ENCODE data around the gene ZNF507.
A peak's percentile ranks its signal among the peaks of the same experiment; 100 is the strongest.
"Not testable (repeated sequence)": the region's sequence is repeated elsewhere in the genome, so short reads cannot be mapped to it uniquely, and the experiment has no call there.

Gene ZNF507

GRCh38 chr19:32373585-32374295, 28.3 kb downstream of the ZNF507 start:
- ATAC-seq, result no peak
- Mint-ChIP-seq H3K4me1 (no peaks in the 10 kb centered on the region), H3K4me3 (no peak overlapping the region), H3K27ac (no peak overlapping the region), H3K9me3 (no peaks in the 10 kb centered on the region), H3K27me3 (no peaks in the 10 kb centered on the region)
- no peak for DNase-seq

GRCh38 chr19:32374362-32374761, 29.0 kb downstream of the ZNF507 start:
- not testable (repeated sequence) for H3K4me3 Mint-ChIP-seq, H3K9me3 Mint-ChIP-seq, ATAC-seq, DNase-seq, H3K27ac Mint-ChIP-seq, H3K4me1 Mint-ChIP-seq, H3K27me3 Mint-ChIP-seq

- not testable (repeated sequence) for DNase-seq, H3K27me3 Mint-ChIP-seq, H3K27ac Mint-ChIP-seq, H3K9me3 Mint-ChIP-seq, H3K4me1 Mint-ChIP-seq, ATAC-seq, H3K4me3 Mint-ChIP-seq
Measured at GRCh38 chr19:32377088-32377487, 31.7 kb downstream of the ZNF507 start.

GRCh38 chr19:32380269-32380668, 34.9 kb downstream of the ZNF507 start:
- no peak overlapping the region for H3K27ac Mint-ChIP-seq
- no peak overlapping the region for H3K4me3 Mint-ChIP-seq
- no peak for ATAC-seq
- no peaks in the 10 kb centered on the region for H3K27me3 Mint-ChIP-seq
- no peak for DNase-seq
- H3K4me1 Mint-ChIP-seq, result peaks cover 9% of the 10 kb centered on the region
- H3K9me3 Mint-ChIP-seq, result no peaks in the 10 kb centered on the region

GRCh38 chr19:32387701-32388392, 42.4 kb downstream of the ZNF507 start:
- H3K4me3 Mint-ChIP-seq, result no peak overlapping the region
- no peak for DNase-seq
- H3K27me3 Mint-ChIP-seq, result no peaks in the 10 kb centered on the region
- H3K27ac Mint-ChIP-seq, result peak overlapping the region in 1 of 2 donors; percentile 27
- H3K4me1 Mint-ChIP-seq, result peaks cover 5% of the 10 kb centered on the region
- H3K9me3 Mint-ChIP-seq, result no peaks in the 10 kb centered on the region
- ATAC-seq, result no peak

GRCh38 chr19:32388393-32388855, 43.0 kb downstream of the ZNF507 start:
- ATAC-seq (no peak), DNase-seq (no peak)
- Mint-ChIP-seq H3K4me1 (peaks cover 7% of the 10 kb centered on the region), H3K4me3 (no peak overlapping the region), H3K27ac (peak overlapping the region in 1 of 2 donors; percentile 27), H3K9me3 (no peaks in the 10 kb centered on the region), H3K27me3 (no peaks in the 10 kb centered on the region)

GRCh38 chr19:32392901-32393300, 47.5 kb downstream of the ZNF507 start:
- peaks cover 42% of the 10 kb centered on the region for H3K4me1 Mint-ChIP-seq
- no peaks in the 10 kb centered on the region for H3K9me3 Mint-ChIP-seq
- no peak for DNase-seq
- ATAC-seq, result no peak
- no peak overlapping the region for H3K4me3 Mint-ChIP-seq
- no peaks in the 10 kb centered on the region for H3K27me3 Mint-ChIP-seq
- no peak overlapping the region for H3K27ac Mint-ChIP-seq

GRCh38 chr19:32396046-32396652, 50.7 kb downstream of the ZNF507 start:
- Mint-ChIP-seq H3K27ac (peak overlapping the region; percentile 87 to 92), H3K27me3 (no peaks in the 10 kb centered on the region), H3K9me3 (no peaks in the 10 kb centered on the region), H3K4me1 (peaks cover 44% of the 10 kb centered on the region), H3K4me3 (peak overlapping the region in 1 of 2 donors; percentile 53)
- DNase-seq, result peak; percentile 25 to 37
- ATAC-seq, result peak; percentile 88

- no peak overlapping the region for H3K4me3 Mint-ChIP-seq
- no peaks in the 10 kb centered on the region for H3K27me3 Mint-ChIP-seq
- no peaks in the 10 kb centered on the region for H3K9me3 Mint-ChIP-seq
- ATAC-seq (no peak), DNase-seq (no peak)
- no peak overlapping the region for H3K27ac Mint-ChIP-seq
- peaks cover 53% of the 10 kb centered on the region for H3K4me1 Mint-ChIP-seq
Measured at GRCh38 chr19:32397671-32398101, 52.3 kb downstream of the ZNF507 start.

GRCh38 chr19:32401992-32402391, 56.6 kb downstream of the ZNF507 start:
- Mint-ChIP-seq H3K27ac (no peak overlapping the region), H3K9me3 (no peaks in the 10 kb centered on the region), H3K4me1 (peaks cover 37% of the 10 kb centered on the region), H3K4me3 (no peak overlapping the region), H3K27me3 (no peaks in the 10 kb centered on the region)
- ATAC-seq, result no peak
- no peak for DNase-seq

- no peak for ATAC-seq
- DNase-seq, result no peak
- H3K9me3 Mint-ChIP-seq, result no peaks in the 10 kb centered on the region
- H3K27me3 Mint-ChIP-seq, result no peaks in the 10 kb centered on the region
- peak overlapping the region in 1 of 2 donors; percentile 88 for H3K4me3 Mint-ChIP-seq
- peak overlapping the region in 1 of 2 donors; percentile 13 for H3K27ac Mint-ChIP-seq
- peaks cover 45% of the 10 kb centered on the region for H3K4me1 Mint-ChIP-seq
Measured at GRCh38 chr19:32403291-32403995, 58.0 kb downstream of the ZNF507 start.

GRCh38 chr19:32404213-32404932, 59.0 kb downstream of the ZNF507 start:
- Mint-ChIP-seq H3K4me1 (peaks cover 45% of the 10 kb centered on the region), H3K9me3 (no peaks in the 10 kb centered on the region), H3K27ac (peak overlapping the region; percentile 96 to 98), H3K4me3 (peak overlapping the region; percentile 88 to 89), H3K27me3 (no peaks in the 10 kb centered on the region)
- ATAC-seq (no peak), DNase-seq (no peak)

GRCh38 chr19:32404933-32405430, 59.6 kb downstream of the ZNF507 start:
- Mint-ChIP-seq H3K4me3 (peak overlapping the region; percentile 88 to 89), H3K4me1 (peaks cover 45% of the 10 kb centered on the region), H3K27me3 (no peaks in the 10 kb centered on the region), H3K9me3 (no peaks in the 10 kb centered on the region), H3K27ac (peak overlapping the region; percentile 96 to 98)
- no peak for DNase-seq
- ATAC-seq, result peak; percentile 13

GRCh38 chr19:32405431-32406160, 60.2 kb downstream of the ZNF507 start, which contains the start of gene DPY19L3:
DPY19L3 (plus strand) TSS chr19:32405770; CDS start chr19:32408254, 2,484 bp downstream.
- H3K4me3 Mint-ChIP-seq, result peak within 1 kb of the TSS; percentile 88 to 89
- H3K27ac Mint-ChIP-seq, result peak within 1 kb of the TSS; percentile 96 to 98
- peaks cover 45% of the 10 kb centered on the region for H3K4me1 Mint-ChIP-seq
- ATAC-seq (peak; percentile 97), DNase-seq (peak; percentile 92)
- H3K27me3 Mint-ChIP-seq, result no peaks in the 10 kb centered on the region
- H3K9me3 Mint-ChIP-seq, result no peaks in the 10 kb centered on the region

All from stimulated activated naive CD8-positive, alpha-beta T cell treated with anti-CD3 and anti-CD28 coated beads, Interleukin-15, amount 100 ng/mL, for 72 hours (primary cell).